ENCODE measurements around the gene GNA12. TPM values are rescaled to one million over a fixed set of nuclear protein-coding genes. Genes with fewer than 3 reads are reported as not detected.
A peak's percentile ranks its signal among the peaks of the same experiment; 100 is the strongest.
"Not testable (repeated sequence)": the region's sequence is repeated elsewhere in the genome, so short reads cannot be mapped to it uniquely, and the experiment has no call there.

The GNA12 gene
- total RNA-seq, 1 donor from 2014 or later: 54.6 TPM

DNA sequence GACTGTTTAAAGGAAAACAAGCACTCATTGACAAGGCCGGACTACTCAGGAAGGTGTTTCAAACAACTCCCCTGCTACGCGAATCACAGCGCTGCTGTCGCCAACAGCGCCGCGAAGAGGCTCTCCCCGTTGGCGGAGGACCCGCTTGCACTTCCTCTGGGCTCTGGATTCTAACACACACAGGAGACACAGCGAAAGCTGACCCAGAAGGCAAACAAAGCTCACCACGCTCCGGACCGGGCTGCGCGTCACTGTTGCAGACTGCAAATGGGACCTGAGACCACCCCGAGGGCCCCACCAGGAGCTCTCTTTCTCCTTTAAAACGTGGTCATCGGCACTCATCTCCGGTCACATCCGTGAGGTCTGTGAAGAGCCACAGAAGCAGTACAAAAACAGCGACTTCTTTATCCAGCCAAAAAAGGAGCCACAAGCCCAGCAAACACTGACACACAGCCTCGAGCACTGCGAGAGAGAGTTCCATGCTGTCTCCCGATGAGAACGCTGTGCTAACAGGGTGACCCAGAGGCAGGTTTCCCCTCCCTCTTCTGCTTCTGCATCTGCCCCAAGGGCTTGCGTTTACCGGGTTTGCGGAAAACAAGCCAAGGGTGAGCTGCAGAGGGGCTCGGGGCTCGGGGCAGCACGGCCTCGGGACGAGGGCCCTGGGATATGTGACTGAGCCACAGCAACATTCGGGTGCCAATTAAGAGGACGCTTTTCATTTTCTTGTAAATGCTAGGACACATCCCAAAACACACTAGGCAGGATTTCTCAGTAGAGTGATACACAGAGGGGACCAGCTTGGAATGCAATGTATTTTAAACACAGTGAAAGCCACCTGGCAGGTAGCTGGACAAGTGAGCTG, 114.8 kb downstream of the GNA12 start:
- Mint-ChIP-seq H3K27me3 (no peaks in the 10 kb centered on the region), H3K9me3 (no peaks in the 10 kb centered on the region), H3K36me3 (ENCODE audit: low read depth) (peaks cover 74% of the 10 kb centered on the region), H3K27ac (no peak overlapping the region), H3K4me3 (no peak overlapping the region), H3K4me1 (peaks cover 14% of the 10 kb centered on the region)
- ATAC-seq (ENCODE audit: low read depth): no peak
- ChIA-PET CTCF (interaction anchor here (1.0 kb wide), 1 partner anchor 10 kb away, joined by 3 read pairs; no protein-coding TSS in a partner anchor), POLR2A (interaction anchor here (1.8 kb wide), 1 partner anchor 20 kb away, joined by 4 read pairs; no protein-coding TSS in a partner anchor)
- intact Hi-C loops (cut with micrococcal nuclease): no loop called here
- DNase-seq: peak; percentile 10
- TF ChIP-seq, protein P1, sequence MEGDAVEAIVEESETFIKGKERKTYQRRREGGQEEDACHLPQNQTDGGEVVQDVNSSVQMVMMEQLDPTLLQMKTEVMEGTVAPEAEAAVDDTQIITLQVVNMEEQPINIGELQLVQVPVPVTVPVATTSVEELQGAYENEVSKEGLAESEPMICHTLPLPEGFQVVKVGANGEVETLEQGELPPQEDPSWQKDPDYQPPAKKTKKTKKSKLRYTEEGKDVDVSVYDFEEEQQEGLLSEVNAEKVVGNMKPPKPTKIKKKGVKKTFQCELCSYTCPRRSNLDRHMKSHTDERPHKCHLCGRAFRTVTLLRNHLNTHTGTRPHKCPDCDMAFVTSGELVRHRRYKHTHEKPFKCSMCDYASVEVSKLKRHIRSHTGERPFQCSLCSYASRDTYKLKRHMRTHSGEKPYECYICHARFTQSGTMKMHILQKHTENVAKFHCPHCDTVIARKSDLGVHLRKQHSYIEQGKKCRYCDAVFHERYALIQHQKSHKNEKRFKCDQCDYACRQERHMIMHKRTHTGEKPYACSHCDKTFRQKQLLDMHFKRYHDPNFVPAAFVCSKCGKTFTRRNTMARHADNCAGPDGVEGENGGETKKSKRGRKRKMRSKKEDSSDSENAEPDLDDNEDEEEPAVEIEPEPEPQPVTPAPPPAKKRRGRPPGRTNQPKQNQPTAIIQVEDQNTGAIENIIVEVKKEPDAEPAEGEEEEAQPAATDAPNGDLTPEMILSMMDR (IDR thresholded peaks at IDR 0.05): no peak

DNA sequence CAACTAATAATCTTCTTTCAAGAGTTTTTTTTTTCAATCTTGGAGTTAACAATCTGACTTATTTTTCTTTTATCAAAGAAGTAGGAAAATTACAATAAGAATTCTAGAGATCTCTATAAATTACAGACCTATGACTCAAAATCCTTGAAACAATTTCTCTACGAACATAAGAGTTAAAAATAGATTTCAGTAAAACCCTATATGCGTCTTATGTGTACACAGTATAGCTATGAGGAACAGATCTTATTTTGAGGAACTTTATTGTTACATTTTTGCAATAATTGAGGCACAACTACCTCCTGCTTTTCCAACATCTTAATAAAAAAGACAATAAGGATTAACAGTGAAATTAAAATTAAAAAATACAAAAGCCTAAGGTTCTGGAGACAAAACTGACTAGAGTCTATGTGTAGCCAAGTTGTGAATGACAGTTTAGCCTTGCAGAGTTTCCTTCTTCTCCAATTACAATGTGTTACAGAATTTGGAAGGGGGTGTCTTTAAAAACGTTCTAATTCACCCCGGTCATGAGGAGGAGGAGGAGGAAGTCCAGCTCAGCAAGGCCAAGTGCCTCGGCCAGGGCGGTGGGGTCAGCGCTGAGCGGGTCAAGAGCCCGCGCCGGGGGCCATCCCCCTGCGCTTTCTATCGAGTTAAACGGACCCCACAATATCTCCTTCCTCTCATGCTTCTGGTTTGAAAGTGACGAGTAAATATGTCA, 115.6 kb downstream of the GNA12 start:
- DNase-seq: peak; percentile 2
- H3K27ac Mint-ChIP-seq: no peak overlapping the region
- ATAC-seq (ENCODE audit: low read depth): no peak
- H3K27me3 Mint-ChIP-seq: no peaks in the 10 kb centered on the region
- no peaks in the 10 kb centered on the region for H3K9me3 Mint-ChIP-seq
- ChIA-PET CTCF (no interaction called here), POLR2A (interaction anchor here (1.8 kb wide), 1 partner anchor 19 kb away, joined by 4 read pairs; no protein-coding TSS in a partner anchor)
- no peak overlapping the region for H3K4me3 Mint-ChIP-seq
- H3K4me1 Mint-ChIP-seq: peaks cover 12% of the 10 kb centered on the region
- peaks cover 72% of the 10 kb centered on the region for H3K36me3 Mint-ChIP-seq (ENCODE audit: low read depth)
- TF ChIP-seq, protein P1 (IDR thresholded peaks at IDR 0.05): no peak
- intact Hi-C loops (cut with micrococcal nuclease): no loop called here

DNA sequence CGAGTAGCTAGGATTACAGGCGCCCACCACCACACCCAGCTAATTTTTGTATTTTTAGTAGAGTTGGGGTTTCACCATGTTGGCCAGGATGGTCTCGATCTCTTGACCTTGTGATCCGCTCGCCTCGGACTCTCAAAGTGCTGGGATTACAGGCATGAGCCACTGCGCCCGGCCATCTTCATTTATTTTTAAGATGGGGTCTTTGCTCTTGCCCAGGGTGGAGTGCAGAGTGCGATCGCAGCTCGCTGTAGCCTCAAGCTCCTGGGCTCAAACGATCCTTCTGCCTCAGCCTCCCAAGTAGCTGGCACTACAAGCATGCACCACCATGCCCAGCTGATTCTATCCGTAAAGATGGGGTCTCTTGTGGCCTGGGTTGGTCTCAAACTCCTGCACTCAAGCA, 116.9 kb downstream of the GNA12 start:
- not testable (repeated sequence) for H3K4me3 Mint-ChIP-seq

DNA sequence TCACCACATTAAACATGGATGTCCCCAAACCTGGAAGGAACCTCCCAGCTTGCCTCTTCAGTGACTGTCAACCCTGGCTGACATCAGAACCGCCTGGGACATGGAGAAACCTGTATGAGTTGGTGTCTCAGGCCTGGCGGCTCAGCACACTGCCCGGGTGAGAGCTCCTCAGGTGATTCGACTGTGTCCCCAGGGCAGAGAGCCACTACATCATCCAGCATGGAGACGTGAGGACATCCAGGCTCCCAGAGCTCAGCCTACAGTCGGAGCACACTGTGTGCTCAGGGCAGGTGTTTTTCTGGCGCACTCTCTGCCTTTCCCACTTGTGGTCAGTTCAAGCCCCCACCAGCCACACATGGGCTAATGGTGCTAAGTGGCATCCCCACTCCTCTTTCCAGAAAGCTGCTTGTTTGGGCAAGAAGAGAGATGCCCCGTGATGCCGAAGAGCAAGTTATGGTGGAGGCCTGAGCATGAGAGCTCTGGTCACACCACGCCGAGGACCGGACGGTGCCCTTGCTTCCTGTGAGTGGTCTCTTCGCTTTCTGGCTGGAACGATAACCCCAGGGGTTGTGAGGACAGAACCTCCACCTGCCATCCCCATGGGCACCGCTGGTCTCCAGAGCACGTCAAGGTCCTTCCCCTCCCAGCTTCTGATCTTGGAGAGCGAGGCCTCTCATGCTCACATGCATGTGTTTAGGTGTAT, 117.6 kb downstream of the GNA12 start:
- Mint-ChIP-seq H3K27me3 (no peaks in the 10 kb centered on the region), H3K4me1 (peaks cover 11% of the 10 kb centered on the region), H3K27ac (no peak overlapping the region), H3K36me3 (ENCODE audit: low read depth) (peaks cover 59% of the 10 kb centered on the region), H3K4me3 (no peak overlapping the region), H3K9me3 (no peaks in the 10 kb centered on the region)
- ChIA-PET CTCF (no interaction called here), POLR2A (no interaction called here)
- DNase-seq: peak; percentile 1
- intact Hi-C loops (cut with micrococcal nuclease): no loop called here
- TF ChIP-seq, protein P1 (IDR thresholded peaks at IDR 0.05): no peak
- no peak for ATAC-seq (ENCODE audit: low read depth)

More for the DNA sequence above, 116.9 kb downstream of the GNA12 start:
- peaks cover 11% of the 10 kb centered on the region for H3K4me1 Mint-ChIP-seq
- H3K9me3 Mint-ChIP-seq; DNase-seq; H3K27ac Mint-ChIP-seq; intact Hi-C loops (cut with micrococcal nuclease); H3K27me3 Mint-ChIP-seq; ATAC-seq (ENCODE audit: low read depth): not testable (repeated sequence)
- H3K36me3 Mint-ChIP-seq (ENCODE audit: low read depth): peaks cover 67% of the 10 kb centered on the region
- ChIA-PET CTCF (interaction anchor here (0.6 kb wide), 1 partner anchor 15 kb away, joined by 4 read pairs; no protein-coding TSS in a partner anchor), POLR2A (interaction anchor here (0.8 kb wide), 1 partner anchor 14 kb away, joined by 3 read pairs; no protein-coding TSS in a partner anchor)

DNA sequence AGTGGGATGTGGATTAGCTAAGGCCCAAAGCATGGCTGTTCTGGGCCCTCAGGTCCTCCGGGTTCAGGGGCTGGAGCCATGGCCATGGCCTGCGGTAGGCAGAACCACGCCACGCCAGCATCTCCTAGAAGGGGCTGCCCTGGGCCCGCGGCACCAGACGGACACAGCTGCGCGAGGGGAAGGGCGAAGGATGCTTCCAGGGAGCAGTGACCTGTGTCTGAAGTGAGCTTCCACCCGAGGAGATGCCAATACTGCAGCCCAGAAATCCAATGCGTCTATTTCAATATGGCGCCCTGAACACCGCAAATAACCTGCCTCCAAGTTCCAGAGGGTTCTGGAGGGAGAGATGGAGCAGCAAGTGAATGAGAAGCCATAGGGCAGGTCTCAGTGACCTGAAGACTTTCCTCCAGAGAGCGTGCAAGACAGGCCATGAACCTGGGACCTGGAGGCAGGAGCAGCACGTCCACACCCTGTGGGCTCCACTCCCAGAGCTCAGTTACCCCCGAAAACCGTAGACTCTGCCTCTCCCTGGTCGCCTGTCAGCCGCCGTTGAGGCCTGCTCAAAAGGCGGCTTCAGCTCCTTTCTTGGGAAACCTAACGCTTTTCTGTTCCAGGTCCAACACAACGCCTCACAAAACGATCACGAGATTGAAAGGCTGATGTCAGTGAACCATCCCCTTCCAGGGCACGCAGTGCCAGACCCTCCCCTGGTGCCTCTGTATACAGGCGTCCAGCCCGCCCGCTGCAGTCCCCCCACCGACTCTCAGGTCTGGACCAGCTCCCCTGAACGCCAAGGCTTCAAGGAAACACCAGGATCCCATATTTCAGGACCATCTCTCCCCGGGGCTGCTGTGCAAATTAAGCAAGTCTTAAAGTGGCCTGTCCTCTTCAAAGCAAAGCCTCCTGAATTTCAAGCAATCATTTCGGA, 118.7 kb downstream of the GNA12 start:
- ATAC-seq (ENCODE audit: low read depth): no peak
- Mint-ChIP-seq H3K9me3 (no peaks in the 10 kb centered on the region), H3K27ac (no peak overlapping the region), H3K4me3 (no peak overlapping the region), H3K4me1 (peaks cover 18% of the 10 kb centered on the region), H3K27me3 (no peaks in the 10 kb centered on the region), H3K36me3 (ENCODE audit: low read depth) (peaks cover 53% of the 10 kb centered on the region)
- ChIA-PET CTCF (no interaction called here), POLR2A (no interaction called here)
- TF ChIP-seq, protein P1 (IDR thresholded peaks at IDR 0.05): no peak
- no peak for DNase-seq
- intact Hi-C loops (cut with micrococcal nuclease): no loop called here

Measured in activated B cell treated with CpG ODN at 0.5 μM for 24 hours (primary cell).